Hepatocyte (in vitro differentiated cells): Measurements from ENCODE around the gene C20orf204. TPM values are rescaled to one million over a fixed set of nuclear protein-coding genes. Genes with fewer than 3 reads are reported as not detected.

ENCODE experiments used
- DNase-seq: peaks from one replicate; pipeline ENCODE4 v3.0.0-alpha.2; 2016; ENCODE audit warnings: low spot score
- H2AFZ ChIP-seq: fragments of 200-600 bp; sonication (generic); 2 replicates; pipeline ENCODE4 v1.6.0; 2016; ENCODE audit warnings: antibody characterized with exemption, mild to moderate bottlenecking
- H3K27ac ChIP-seq: fragments of 200-600 bp; sonication (generic); 2 replicates; pipeline ENCODE4 v1.5.1; 2016; ENCODE audit warnings: mild to moderate bottlenecking
- H3K27me3 ChIP-seq: fragments of 200-600 bp; sonication (generic); 2 replicates; pipeline ENCODE4 v1.6.1; 2016
- H3K36me3 ChIP-seq: fragments of 200-600 bp; sonication (generic); replicated peaks from 2 replicates; pipeline ENCODE4 v1.5.1; 2016; ENCODE audit warnings: low read depth; ENCODE audit not compliant: insufficient read depth
- H3K4me1 ChIP-seq: fragments of 200-600 bp; sonication (generic); 2 replicates; pipeline ENCODE4 v1.5.1; 2016; ENCODE audit warnings: mild to moderate bottlenecking, moderate library complexity; ENCODE audit not compliant: insufficient read depth
- H3K4me2 ChIP-seq: fragments of 200-600 bp; sonication (generic); 2 replicates; pipeline ENCODE4 v1.6.0; 2016
- H3K4me3 ChIP-seq: fragments of 200-600 bp; sonication (generic); 2 replicates; pipeline ENCODE4 v1.5.1; 2016; ENCODE audit warnings: mild to moderate bottlenecking
- H3K79me2 ChIP-seq: fragments of 200-600 bp; sonication (generic); 2 replicates; pipeline ENCODE4 v1.6.0; 2017; ENCODE audit warnings: mild to moderate bottlenecking
- H3K9me2 ChIP-seq: fragments of 200-600 bp; sonication (generic); replicated peaks from 2 replicates; pipeline ENCODE4 v1.6.0; 2017; ENCODE audit warnings: mild to moderate bottlenecking; ENCODE audit not compliant: insufficient read depth
- H3K9me3 ChIP-seq: fragments of 200-600 bp; sonication (generic); 2 replicates; pipeline ENCODE4 v1.5.1; 2016; ENCODE audit warnings: low read depth, mild to moderate bottlenecking
- H4K20me1 ChIP-seq: fragments of 200-600 bp; sonication (generic); 2 replicates; pipeline ENCODE4 v1.6.0; 2016; ENCODE audit warnings: mild to moderate bottlenecking; ENCODE audit not compliant: insufficient read depth, poor library complexity, severe bottlenecking
- CTCF ChIP-seq: fragments of 200-600 bp; sonication (generic); IDR thresholded peaks from 2 replicates; pipeline ENCODE4 v1.5.1; 2016; ENCODE audit warnings: antibody characterized with exemption, mild to moderate bottlenecking; ENCODE audit not compliant: poor library complexity
- EZH2 ChIP-seq: fragments of 200-600 bp; sonication (generic); IDR thresholded peaks from 2 replicates; pipeline ENCODE4 v1.6.1; 2016; ENCODE audit warnings: antibody characterized with exemption, mild to moderate bottlenecking, borderline replicate concordance
- EZH2phosphoT487 ChIP-seq: fragments of 200-600 bp; sonication (generic); IDR thresholded peaks from one replicate; pipeline ENCODE4 v1.6.1; 2018; ENCODE audit warnings: antibody characterized with exemption, mild to moderate bottlenecking, low read depth, moderate library complexity; ENCODE audit not compliant: unreplicated experiment, severe bottlenecking
- WGBS: methylation state at CpG from one replicate; pipeline ENCODE4 v1.1.6; 2016; ENCODE audit warnings: low lambda C conversion rate; ENCODE audit errors: missing lambda C conversion rate; 5-methylcytosine and 5-hydroxymethylcytosine counted together
- polyA plus RNA-seq: library from polyadenylated mRNA; unstranded; fragments of >200 nt; fragmentation: Nextera tagmentation; extraction: Ambion mirVana; gene quantifications from 2 replicates; pipeline ENCODE4 v1.2.1, GENCODE V29; 2016
- total RNA-seq: library from RNA; depleted of rRNA; stranded (reverse); fragments of >200 nt; gene quantifications from 2 replicates; pipeline ENCODE4 v1.2.3, GENCODE V29; 2014

C20orf204 gene
- total and polyA plus RNA-seq, 2 experiments from 2014 or later: 0.57 to 1.7 TPM

- peak overlapping the region; percentile 84 for H2AFZ ChIP-seq
- no peaks in the 10 kb centered on the region for H3K9me3 ChIP-seq
- no peaks in the 10 kb centered on the region for H3K9me2 ChIP-seq
- no peaks in the 10 kb centered on the region for H3K36me3 ChIP-seq
- H3K4me2 ChIP-seq: peak overlapping the region; percentile 99
- peaks cover 54% of the 10 kb centered on the region for H3K27me3 ChIP-seq
- H3K79me2 ChIP-seq: no peaks in the 10 kb centered on the region
- DNase-seq: no peak
- 23% methylated on average over 14 of the region's 17 CpGs for WGBS
- no peak overlapping the region for H3K27ac ChIP-seq
- H3K4me3 ChIP-seq: peak overlapping the region; percentile 57
- H4K20me1 ChIP-seq: no peaks in the 10 kb centered on the region
- H3K4me1 ChIP-seq: peaks cover 31% of the 10 kb centered on the region
- TF ChIP-seq EZH2 (no peak), EZH2phosphoT487 (no peak), CTCF (no peak)
Measured at GRCh38 chr20:64039293-64040160, 3.5 kb downstream of the C20orf204 start.

- Histone ChIP-seq H3K4me2 (no peak overlapping the region), H3K36me3 (no peaks in the 10 kb centered on the region), H3K9me3 (no peaks in the 10 kb centered on the region), H3K4me3 (no peak overlapping the region), H4K20me1 (no peaks in the 10 kb centered on the region), H3K27me3 (peaks cover 56% of the 10 kb centered on the region), H3K79me2 (no peaks in the 10 kb centered on the region), H3K9me2 (no peaks in the 10 kb centered on the region), H3K27ac (no peak overlapping the region), H3K4me1 (peaks cover 31% of the 10 kb centered on the region), H2AFZ (no peak overlapping the region)
- TF ChIP-seq CTCF (no peak), EZH2phosphoT487 (no peak), EZH2 (no peak)
- DNase-seq: no peak
- whole genome bisulfite sequencing: 85% methylated on average over 12 of the region's 12 CpGs
Measured at GRCh38 chr20:64040231-64041039, 4.5 kb downstream of the C20orf204 start.

GRCh38 chr20:64041040-64041780 lies 5.2 kb downstream of the C20orf204 start:
- Histone ChIP-seq H3K27me3 (peaks cover 55% of the 10 kb centered on the region), H2AFZ (no peak overlapping the region), H3K79me2 (no peaks in the 10 kb centered on the region), H3K4me2 (peak overlapping the region; percentile 96), H3K9me2 (no peaks in the 10 kb centered on the region), H3K27ac (no peak overlapping the region), H3K9me3 (no peaks in the 10 kb centered on the region), H3K4me1 (peaks cover 31% of the 10 kb centered on the region), H3K4me3 (no peak overlapping the region), H4K20me1 (no peaks in the 10 kb centered on the region), H3K36me3 (no peaks in the 10 kb centered on the region)
- 73% methylated on average over 15 of the region's 15 CpGs for WGBS
- TF ChIP-seq EZH2 (no peak), EZH2phosphoT487 (no peak), CTCF (no peak)
- no peak for DNase-seq
